ENCODE measurements around the gene FGD6.

DNA sequence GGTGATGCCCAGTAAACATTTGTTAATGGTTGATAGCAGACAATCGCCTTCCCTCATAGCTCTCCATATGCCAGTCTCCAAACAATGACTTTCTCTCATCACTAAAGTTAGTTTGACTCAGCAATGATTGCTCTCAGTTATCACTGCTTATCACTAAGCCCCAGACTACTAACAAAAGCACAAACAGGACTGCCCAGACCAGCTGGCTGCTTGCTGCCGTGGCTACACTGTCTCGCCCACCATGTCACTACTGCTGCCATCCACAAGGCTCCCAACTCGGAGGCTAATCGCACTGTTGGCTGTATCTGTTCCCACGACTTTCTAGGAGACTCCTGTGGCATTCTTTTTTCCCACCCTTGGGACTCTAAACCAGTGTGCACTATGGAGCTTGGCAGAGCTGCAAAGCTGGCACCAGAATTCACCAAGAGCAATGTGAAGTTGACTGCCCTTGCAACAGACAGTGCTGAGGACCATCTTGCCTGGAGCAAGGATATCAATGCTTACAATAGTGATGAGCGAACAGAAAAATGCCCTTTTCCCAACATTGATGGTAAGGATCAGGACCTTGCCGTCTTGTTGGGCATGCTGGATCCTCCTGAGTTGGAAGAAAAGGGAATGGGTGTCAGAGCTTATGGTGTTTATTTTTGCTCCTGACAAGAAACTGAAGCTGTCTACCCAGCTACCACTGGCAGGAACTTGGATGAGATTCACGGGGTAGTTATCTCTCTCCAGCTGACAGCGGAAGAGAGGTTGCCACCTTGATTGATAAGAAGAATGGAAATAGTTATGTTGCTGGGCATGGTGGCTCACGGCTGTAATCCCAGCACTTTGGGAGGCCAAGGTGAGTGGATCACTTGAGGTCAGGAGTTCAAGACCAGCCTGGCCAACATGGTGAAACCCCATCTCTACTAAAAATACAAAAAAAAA lies 116.7 kb downstream of the FGD6 start:
- TF ChIP-seq, protein P1, sequence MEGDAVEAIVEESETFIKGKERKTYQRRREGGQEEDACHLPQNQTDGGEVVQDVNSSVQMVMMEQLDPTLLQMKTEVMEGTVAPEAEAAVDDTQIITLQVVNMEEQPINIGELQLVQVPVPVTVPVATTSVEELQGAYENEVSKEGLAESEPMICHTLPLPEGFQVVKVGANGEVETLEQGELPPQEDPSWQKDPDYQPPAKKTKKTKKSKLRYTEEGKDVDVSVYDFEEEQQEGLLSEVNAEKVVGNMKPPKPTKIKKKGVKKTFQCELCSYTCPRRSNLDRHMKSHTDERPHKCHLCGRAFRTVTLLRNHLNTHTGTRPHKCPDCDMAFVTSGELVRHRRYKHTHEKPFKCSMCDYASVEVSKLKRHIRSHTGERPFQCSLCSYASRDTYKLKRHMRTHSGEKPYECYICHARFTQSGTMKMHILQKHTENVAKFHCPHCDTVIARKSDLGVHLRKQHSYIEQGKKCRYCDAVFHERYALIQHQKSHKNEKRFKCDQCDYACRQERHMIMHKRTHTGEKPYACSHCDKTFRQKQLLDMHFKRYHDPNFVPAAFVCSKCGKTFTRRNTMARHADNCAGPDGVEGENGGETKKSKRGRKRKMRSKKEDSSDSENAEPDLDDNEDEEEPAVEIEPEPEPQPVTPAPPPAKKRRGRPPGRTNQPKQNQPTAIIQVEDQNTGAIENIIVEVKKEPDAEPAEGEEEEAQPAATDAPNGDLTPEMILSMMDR (IDR thresholded peaks at IDR 0.05 in 2 of 3, conservative IDR thresholded peaks at IDR 0.05 in 1 of 3; ENCODE audit: borderline replicate concordance in 1 of 3, insufficient read depth in 1 of 3, low read depth in 2 of 3, low read length in 2 of 3), result no peak
- TF ChIP-seq CBX3 (IDR thresholded peaks at IDR 0.05; ENCODE audit: low read depth) (no peak), EZH2 (IDR thresholded peaks at IDR 0.05) (no peak), RAD21 (IDR thresholded peaks at IDR 0.05; ENCODE audit: low read depth) (no peak), YY1 (IDR thresholded peaks at IDR 0.05; ENCODE audit: extremely low read depth, insufficient replicate concordance, low read depth, low read length) (no peak), CEBPB (IDR thresholded peaks at IDR 0.05; ENCODE audit: low read depth) (no peak), SP1 (IDR thresholded peaks at IDR 0.05; ENCODE audit: low read depth) (no peak), ZFX (IDR thresholded peaks at IDR 0.05) (no peak), POLR2A (IDR thresholded peaks at IDR 0.05; ENCODE audit: borderline replicate concordance, extremely low read depth, insufficient read depth, insufficient read length) (no peak)
- TF ChIP-seq, protein P2, sequence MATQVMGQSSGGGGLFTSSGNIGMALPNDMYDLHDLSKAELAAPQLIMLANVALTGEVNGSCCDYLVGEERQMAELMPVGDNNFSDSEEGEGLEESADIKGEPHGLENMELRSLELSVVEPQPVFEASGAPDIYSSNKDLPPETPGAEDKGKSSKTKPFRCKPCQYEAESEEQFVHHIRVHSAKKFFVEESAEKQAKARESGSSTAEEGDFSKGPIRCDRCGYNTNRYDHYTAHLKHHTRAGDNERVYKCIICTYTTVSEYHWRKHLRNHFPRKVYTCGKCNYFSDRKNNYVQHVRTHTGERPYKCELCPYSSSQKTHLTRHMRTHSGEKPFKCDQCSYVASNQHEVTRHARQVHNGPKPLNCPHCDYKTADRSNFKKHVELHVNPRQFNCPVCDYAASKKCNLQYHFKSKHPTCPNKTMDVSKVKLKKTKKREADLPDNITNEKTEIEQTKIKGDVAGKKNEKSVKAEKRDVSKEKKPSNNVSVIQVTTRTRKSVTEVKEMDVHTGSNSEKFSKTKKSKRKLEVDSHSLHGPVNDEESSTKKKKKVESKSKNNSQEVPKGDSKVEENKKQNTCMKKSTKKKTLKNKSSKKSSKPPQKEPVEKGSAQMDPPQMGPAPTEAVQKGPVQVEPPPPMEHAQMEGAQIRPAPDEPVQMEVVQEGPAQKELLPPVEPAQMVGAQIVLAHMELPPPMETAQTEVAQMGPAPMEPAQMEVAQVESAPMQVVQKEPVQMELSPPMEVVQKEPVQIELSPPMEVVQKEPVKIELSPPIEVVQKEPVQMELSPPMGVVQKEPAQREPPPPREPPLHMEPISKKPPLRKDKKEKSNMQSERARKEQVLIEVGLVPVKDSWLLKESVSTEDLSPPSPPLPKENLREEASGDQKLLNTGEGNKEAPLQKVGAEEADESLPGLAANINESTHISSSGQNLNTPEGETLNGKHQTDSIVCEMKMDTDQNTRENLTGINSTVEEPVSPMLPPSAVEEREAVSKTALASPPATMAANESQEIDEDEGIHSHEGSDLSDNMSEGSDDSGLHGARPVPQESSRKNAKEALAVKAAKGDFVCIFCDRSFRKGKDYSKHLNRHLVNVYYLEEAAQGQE (IDR thresholded peaks at IDR 0.05; ENCODE audit: low read depth), result no peak
- TF ChIP-seq, protein P3, sequence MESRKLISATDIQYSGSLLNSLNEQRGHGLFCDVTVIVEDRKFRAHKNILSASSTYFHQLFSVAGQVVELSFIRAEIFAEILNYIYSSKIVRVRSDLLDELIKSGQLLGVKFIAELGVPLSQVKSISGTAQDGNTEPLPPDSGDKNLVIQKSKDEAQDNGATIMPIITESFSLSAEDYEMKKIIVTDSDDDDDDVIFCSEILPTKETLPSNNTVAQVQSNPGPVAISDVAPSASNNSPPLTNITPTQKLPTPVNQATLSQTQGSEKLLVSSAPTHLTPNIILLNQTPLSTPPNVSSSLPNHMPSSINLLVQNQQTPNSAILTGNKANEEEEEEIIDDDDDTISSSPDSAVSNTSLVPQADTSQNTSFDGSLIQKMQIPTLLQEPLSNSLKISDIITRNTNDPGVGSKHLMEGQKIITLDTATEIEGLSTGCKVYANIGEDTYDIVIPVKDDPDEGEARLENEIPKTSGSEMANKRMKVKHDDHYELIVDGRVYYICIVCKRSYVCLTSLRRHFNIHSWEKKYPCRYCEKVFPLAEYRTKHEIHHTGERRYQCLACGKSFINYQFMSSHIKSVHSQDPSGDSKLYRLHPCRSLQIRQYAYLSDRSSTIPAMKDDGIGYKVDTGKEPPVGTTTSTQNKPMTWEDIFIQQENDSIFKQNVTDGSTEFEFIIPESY (IDR thresholded peaks at IDR 0.05; ENCODE audit: extremely low read depth, insufficient replicate concordance, low read length), result no peak
